Bronchial epithelial cell (primary cell): ENCODE measurements around the gene SPINT2. TPM values are rescaled to one million over a fixed set of nuclear protein-coding genes. Genes with fewer than 3 reads are reported as not detected.

Source experiments
- DNase-seq: peaks from one replicate; pipeline ENCODE4 v3.0.0-alpha.2; 2010; ENCODE audit warnings: low read depth
- FAIRE-seq: peaks from 2 replicates; lab custom pipeline; 2011; peaks lifted over from hg19 to GRCh38; lab: Jason Lieb, UNC
- H3K27me3 ChIP-seq: 2 replicates; pipeline ENCODE4 v1.5.1; 2011; ENCODE audit warnings: low read length; ENCODE audit not compliant: control insufficient read depth, insufficient read depth
- H3K36me3 ChIP-seq: 2 replicates; pipeline ENCODE4 v1.5.1; 2011; ENCODE audit warnings: low read length; ENCODE audit not compliant: control insufficient read depth, insufficient read depth
- H3K4me3 ChIP-seq: 2 replicates; pipeline ENCODE4 v1.5.1; 2011; ENCODE audit warnings: mild to moderate bottlenecking, low read depth, low read length, control low read depth
- CTCF ChIP-seq: IDR thresholded peaks from 2 replicates; pipeline ENCODE4 v1.5.1; 2011; ENCODE audit warnings: mild to moderate bottlenecking, moderate library complexity, low read length, control low read depth, inconsistent platforms; ENCODE audit not compliant: insufficient read depth, severe bottlenecking
- total RNA-seq: library from RNA; depleted of rRNA; stranded (reverse); fragments of >200 nt; gene quantifications from 2 replicates; pipeline ENCODE4 v1.2.1, GENCODE V29; 2014

Gene SPINT2
- total RNA-seq, 1 donor from 2014 or later = 1,057 TPM

- DNase-seq = no peak
- peaks cover 32% of the 10 kb centered on the region for H3K36me3 ChIP-seq
- H3K4me3 ChIP-seq = no peak overlapping the region
- no peak for TF ChIP-seq CTCF
- no peak for FAIRE-seq
- no peaks in the 10 kb centered on the region for H3K27me3 ChIP-seq
Measured at GRCh38 chr19:38326591-38326990, 62.2 kb downstream of the SPINT2 start.

GRCh38 chr19:38329651-38330050, 65.3 kb downstream of the SPINT2 start:
- TF ChIP-seq CTCF = no peak
- no peaks in the 10 kb centered on the region for H3K27me3 ChIP-seq
- FAIRE-seq = no peak
- no peak overlapping the region for H3K4me3 ChIP-seq
- DNase-seq = no peak
- peaks cover 29% of the 10 kb centered on the region for H3K36me3 ChIP-seq

- H3K4me3 ChIP-seq = no peak overlapping the region
- DNase-seq (no peak), FAIRE-seq (no peak)
- no peaks in the 10 kb centered on the region for H3K27me3 ChIP-seq
- no peak for TF ChIP-seq CTCF
- peaks cover 20% of the 10 kb centered on the region for H3K36me3 ChIP-seq
Measured at GRCh38 chr19:38331728-38332127, 67.4 kb downstream of the SPINT2 start.

GRCh38 chr19:38333245-38333644, 68.9 kb downstream of the SPINT2 start:
- TF ChIP-seq CTCF = no peak
- FAIRE-seq (no peak), DNase-seq (no peak)
- peaks cover 9% of the 10 kb centered on the region for H3K36me3 ChIP-seq
- H3K4me3 ChIP-seq = no peak overlapping the region
- H3K27me3 ChIP-seq = no peaks in the 10 kb centered on the region

GRCh38 chr19:38335949-38336637, 71.7 kb downstream of the SPINT2 start:
- Histone ChIP-seq H3K36me3 (peaks cover 6% of the 10 kb centered on the region), H3K27me3 (no peaks in the 10 kb centered on the region), H3K4me3 (peak overlapping the region; percentile 92)
- DNase-seq (peak; percentile 86), FAIRE-seq (no peak)
- no peak for TF ChIP-seq CTCF
